K562 (cell line): Measurements from ENCODE around the gene KCNJ10. TPM values are rescaled to one million over a fixed set of nuclear protein-coding genes. Genes with fewer than 3 reads are reported as not detected.

Source experiments
- ADNP ChIP-seq: fragments of 200-800 bp; sonication (Bioruptor generic); IDR thresholded peaks from 2 replicates; pipeline ENCODE4 v1.6.1; 2016; ENCODE audit warnings: missing genetic modification characterization, missing compliant biosample characterization
- ATF4 ChIP-seq: fragments of 450-650 bp; formaldehyde crosslinking; IDR thresholded peaks from 2 replicates; pipeline ENCODE4 v1.4.0; 2022; ENCODE audit warnings: mild to moderate bottlenecking, moderate library complexity
- BRD9 ChIP-seq: fragments of 450-650 bp; IDR thresholded peaks from 2 replicates; pipeline ENCODE4 v1.6.1; 2018; ENCODE audit warnings: low read depth; ENCODE audit not compliant: partially characterized antibody
- CREB5 ChIP-seq: fragments of 250-450 bp; sonication (Bioruptor Pico); IDR thresholded peaks from 2 replicates; pipeline ENCODE4 v1.5.0; 2020; ENCODE audit warnings: mild to moderate bottlenecking
- TCF7 ChIP-seq: sonication (generic); IDR thresholded peaks from 2 replicates; pipeline ENCODE4 v1.6.1; 2016; ENCODE audit warnings: antibody characterized with exemption, borderline replicate concordance
- UBTF ChIP-seq, 2 experiments: IDR thresholded peaks; 2 replicates each; pipeline ENCODE4 v1.6.1; 2012; ENCODE audit warnings: improper control_type of control experiment in 2 of 2, low read depth in 2 of 2, low read length in 2 of 2, borderline replicate concordance in 1 of 2
- polyA plus RNA-seq, 8 experiments: library from polyadenylated mRNA; depleted of rRNA in 4 of 8; stranded (reverse) in 5 of 8; unstranded in 3 of 8; fragments of >200 nt; fragmentation: Nextera tagmentation in 2 of 8; fragmentation: Illumina TruSeq in 1 of 8; extraction: Ambion mirVana in 2 of 8; extraction: Trizol in 1 of 8; gene quantifications; 2 replicates each; pipeline versions ENCODE4 v1.2.1 to v1.2.3, GENCODE V29; 2011 to 2014; ENCODE audit warnings: inconsistent platforms in 1 of 8, missing spikeins in 1 of 8
- total RNA-seq, 7 experiments: library from RNA; depleted of rRNA in 6 of 7; stranded (reverse); fragments of >200 nt in 6 of 7; fragmentation: Illumina TruSeq in 2 of 7; extraction: Trizol in 2 of 7; gene quantifications; 2 replicates each; pipeline versions ENCODE4 v1.2.1 to v1.2.3, GENCODE V29; 2011 to 2021; ENCODE audit warnings: low replicate concordance in 1 of 7

Gene KCNJ10
- total and polyA plus RNA-seq, 9 of the 15 experiments (the other 6 are each of a cell fraction or from before 2014, with no cell fraction given): 0.06 to 0.11 TPM; not detected in 7

DNA sequence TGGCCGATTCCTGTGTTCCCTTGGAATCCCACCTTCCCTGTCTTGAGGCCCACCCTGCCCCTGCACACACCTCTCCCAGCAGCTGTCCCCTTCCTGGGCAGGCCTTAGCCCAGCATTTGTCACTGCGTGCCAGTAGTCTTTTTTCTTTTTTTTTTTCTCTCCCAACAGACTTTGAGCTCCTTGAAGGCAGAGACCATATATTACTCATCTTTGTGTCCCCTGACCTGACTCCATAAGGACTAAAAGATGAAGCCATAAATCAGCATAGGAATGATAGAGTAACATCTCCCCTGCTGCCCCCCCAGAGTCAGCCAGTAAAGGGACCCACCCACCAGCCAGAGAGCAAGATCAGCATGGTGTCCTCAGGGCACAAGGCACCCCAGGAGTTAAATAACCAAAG lies 65.5 kb downstream of the KCNJ10 start (continued):
- no peak for TF ChIP-seq UBTF (IDR thresholded peaks at IDR 0.05; ENCODE audit: borderline replicate concordance in 1 of 2, low read depth in 2 of 2, low read length in 2 of 2)
- no peak for TF ChIP-seq CREB5 (CRISPR knock-in tag)
- TF ChIP-seq ATF4 (CRISPR knock-in tag): no peak
- no peak for TF ChIP-seq ADNP (tag)
- TF ChIP-seq BRD9: no peak
- no peak for TF ChIP-seq TCF7
